Esophagus muscularis mucosa (tissue), 4 donors: Measurements from ENCODE around the gene EBLN2. TPM values are rescaled to one million over a fixed set of nuclear protein-coding genes. Genes with fewer than 3 reads are reported as not detected.

Experiments used
- DNase-seq: peaks from one replicate; pipeline ENCODE4 v3.0.0-alpha.2; 2017; ENCODE audit errors: extremely low spot score
- H3K27ac ChIP-seq, 4 donors: fragments of 200-600 bp; sonication (generic); replicated peaks in 1 of 4; 1 replicate in 3 of 4; 2 replicates in 1 of 4; pipeline ENCODE4 v1.5.1; 2016 to 2019; ENCODE audit warnings: mild to moderate bottlenecking in 1 of 4
- H3K27me3 ChIP-seq, 4 donors: fragments of 200-600 bp; sonication (generic); one replicate each; pipeline versions ENCODE4 v1.5.1 to v1.6.0; 2016 to 2019
- H3K36me3 ChIP-seq, 4 donors: fragments of 200-600 bp; sonication (generic); one replicate each; pipeline ENCODE4 v1.5.1; 2016 to 2019
- H3K4me1 ChIP-seq, 4 donors: fragments of 200-600 bp; sonication (generic); one replicate each; pipeline ENCODE4 v1.5.1; 2016 to 2019
- H3K4me3 ChIP-seq, 4 donors: fragments of 200-600 bp; sonication (generic); 1 replicate in 2 of 4; 2 replicates in 2 of 4; pipeline ENCODE4 v1.5.1; 2016 to 2019; ENCODE audit warnings: mild to moderate bottlenecking in 4 of 4, moderate library complexity in 1 of 4
- H3K9me3 ChIP-seq, 4 donors: fragments of 200-600 bp; sonication (generic); 1 replicate in 3 of 4; 2 replicates in 1 of 4; pipeline ENCODE4 v1.5.1; 2016 to 2019
- EP300 ChIP-seq: sonication (generic); formaldehyde crosslinking; IDR thresholded peaks from one replicate; pipeline ENCODE4 v1.6.1; 2017; ENCODE audit warnings: antibody characterized with exemption
- POLR2A ChIP-seq: fragments of 450-650 bp; IDR thresholded peaks from one replicate; pipeline ENCODE4 v1.6.1; 2017; ENCODE audit warnings: antibody characterized with exemption, moderate library complexity, mild to moderate bottlenecking, low read depth
- POLR2AphosphoS5 ChIP-seq, 2 donors: sonication (generic); formaldehyde crosslinking; IDR thresholded peaks; one replicate each; pipeline ENCODE4 v1.6.1; 2017; ENCODE audit warnings: antibody characterized with exemption in 2 of 2
- WGBS: methylation state at CpG from one replicate; pipeline ENCODE4 v1.1.5; 2018; 5-methylcytosine and 5-hydroxymethylcytosine counted together
- intact Hi-C: fragments of 100-400 bp; cut with DNase I; formaldehyde crosslinking; loops from one replicate; pipeline ENCODE4 v1.15.1; 2023
- total RNA-seq, 4 donors: library from RNA; depleted of rRNA; stranded (reverse); fragments of >200 nt; gene quantifications; one replicate each; pipeline versions ENCODE4 v1.1.0 to v1.2.1, GENCODE V29; 2016
- TF ChIP-seq, protein P1 (sequence below), 3 experiments: fragments of 200-600 bp in 2 of 3; fragments of 450-650 bp in 1 of 3; sonication (generic) in 2 of 3; IDR thresholded peaks; one replicate each; pipeline ENCODE4 v1.5.1; 2017 to 2019; ENCODE audit warnings: antibody characterized with exemption in 3 of 3, mild to moderate bottlenecking in 2 of 3, moderate library complexity in 1 of 3

EBLN2 gene
- total RNA-seq, 4 donors from 2014 or later = 1.0 to 2.8 (median 2.4) TPM

GRCh38 chr3:73080216-73080966, 18.9 kb downstream of the EBLN2 start:
- H3K9me3 ChIP-seq = no peaks in the 10 kb centered on the region
- no peak overlapping the region for H3K4me3 ChIP-seq
- TF ChIP-seq, protein P1, sequence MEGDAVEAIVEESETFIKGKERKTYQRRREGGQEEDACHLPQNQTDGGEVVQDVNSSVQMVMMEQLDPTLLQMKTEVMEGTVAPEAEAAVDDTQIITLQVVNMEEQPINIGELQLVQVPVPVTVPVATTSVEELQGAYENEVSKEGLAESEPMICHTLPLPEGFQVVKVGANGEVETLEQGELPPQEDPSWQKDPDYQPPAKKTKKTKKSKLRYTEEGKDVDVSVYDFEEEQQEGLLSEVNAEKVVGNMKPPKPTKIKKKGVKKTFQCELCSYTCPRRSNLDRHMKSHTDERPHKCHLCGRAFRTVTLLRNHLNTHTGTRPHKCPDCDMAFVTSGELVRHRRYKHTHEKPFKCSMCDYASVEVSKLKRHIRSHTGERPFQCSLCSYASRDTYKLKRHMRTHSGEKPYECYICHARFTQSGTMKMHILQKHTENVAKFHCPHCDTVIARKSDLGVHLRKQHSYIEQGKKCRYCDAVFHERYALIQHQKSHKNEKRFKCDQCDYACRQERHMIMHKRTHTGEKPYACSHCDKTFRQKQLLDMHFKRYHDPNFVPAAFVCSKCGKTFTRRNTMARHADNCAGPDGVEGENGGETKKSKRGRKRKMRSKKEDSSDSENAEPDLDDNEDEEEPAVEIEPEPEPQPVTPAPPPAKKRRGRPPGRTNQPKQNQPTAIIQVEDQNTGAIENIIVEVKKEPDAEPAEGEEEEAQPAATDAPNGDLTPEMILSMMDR (IDR thresholded peaks at IDR 0.05) = no peak
- no peak for TF ChIP-seq EP300
- no peak for TF ChIP-seq POLR2AphosphoS5 (IDR thresholded peaks at IDR 0.05)
- TF ChIP-seq POLR2A = no peak
- H3K4me1 ChIP-seq = no peaks in the 10 kb centered on the region
- no peak for DNase-seq
- H3K27ac ChIP-seq = no peak overlapping the region
- H3K36me3 ChIP-seq = no peaks in the 10 kb centered on the region
- H3K27me3 ChIP-seq = no peaks in the 10 kb centered on the region
- 79% methylated on average over 17 of the region's 17 CpGs for WGBS
- intact Hi-C loops = loop anchor here (10.0 kb wide), 1 partner anchor 226 kb away; no protein-coding TSS in a partner anchor

GRCh38 chr3:73081140-73081539, 19.7 kb downstream of the EBLN2 start:
- Histone ChIP-seq H3K27me3 (no peaks in the 10 kb centered on the region), H3K9me3 (no peaks in the 10 kb centered on the region), H3K4me1 (peaks cover 0 to 5% (median 2%) of the 10 kb centered on the region in 4 donors), H3K36me3 (no peaks in the 10 kb centered on the region), H3K4me3 (no peak overlapping the region), H3K27ac (no peak overlapping the region)
- 90% methylated on average over 8 of the region's 8 CpGs for WGBS
- intact Hi-C loops = loop anchor here (10.0 kb wide), 1 partner anchor 226 kb away; no protein-coding TSS in a partner anchor
- DNase-seq = no peak
- TF ChIP-seq, protein P1 (IDR thresholded peaks at IDR 0.05) = no peak
- TF ChIP-seq POLR2A (no peak), EP300 (no peak), POLR2AphosphoS5 (IDR thresholded peaks at IDR 0.05) (no peak)

- Histone ChIP-seq H3K27ac (no peak overlapping the region), H3K4me1 (peaks cover 0 to 8% (median 4%) of the 10 kb centered on the region in 4 donors), H3K27me3 (no peaks in the 10 kb centered on the region), H3K4me3 (no peak overlapping the region), H3K9me3 (no peaks in the 10 kb centered on the region), H3K36me3 (no peaks in the 10 kb centered on the region)
- intact Hi-C loops = loop anchor here (10.0 kb wide), 1 partner anchor 229 kb away; no protein-coding TSS in a partner anchor
- WGBS = 87% methylated on average over 2 of the region's 2 CpGs
- DNase-seq = peak; percentile 3
- TF ChIP-seq, protein P1 (IDR thresholded peaks at IDR 0.05) = no peak
- no peak for TF ChIP-seq POLR2A
- TF ChIP-seq POLR2AphosphoS5 (IDR thresholded peaks at IDR 0.05) = no peak
- TF ChIP-seq EP300 = no peak
Measured at GRCh38 chr3:73084170-73084569, 22.7 kb downstream of the EBLN2 start.

- Histone ChIP-seq H3K27me3 (no peaks in the 10 kb centered on the region), H3K9me3 (no peaks in the 10 kb centered on the region), H3K4me1 (peaks cover 0 to 8% (median 4%) of the 10 kb centered on the region in 4 donors), H3K4me3 (peak overlapping the region in 1 of 4 donors; percentile 19), H3K36me3 (no peaks in the 10 kb centered on the region), H3K27ac (no peak overlapping the region)
- WGBS = 25% methylated on average over 8 of the region's 8 CpGs
- intact Hi-C loops = loop anchor here (5.0 to 10.0 kb wide), 2 partner anchors 149 to 231 kb away; no protein-coding TSS in a partner anchor
- no peak for DNase-seq
- TF ChIP-seq, protein P1 (IDR thresholded peaks at IDR 0.05) = peak; percentile 75 to 82 (median 77)
- no peak for TF ChIP-seq POLR2AphosphoS5 (IDR thresholded peaks at IDR 0.05)
Measured at GRCh38 chr3:73086071-73086494, 24.6 kb downstream of the EBLN2 start.
